Embryonic facial prominence (tissue), 1 donor: ENCODE measurements around the gene ACTL8.

ENCODE experiments used
- DNase-seq: peaks from one replicate; pipeline ENCODE4 v3.0.0-alpha.2; 2016; ENCODE audit errors: extremely low spot score

ACTL8 gene

GRCh38 chr1:17805869-17806684 lies 50.9 kb downstream of the ACTL8 start:
- no peak for DNase-seq

- DNase-seq, result no peak
Observed at GRCh38 chr1:17808816-17809215, 53.7 kb downstream of the ACTL8 start.

DNA sequence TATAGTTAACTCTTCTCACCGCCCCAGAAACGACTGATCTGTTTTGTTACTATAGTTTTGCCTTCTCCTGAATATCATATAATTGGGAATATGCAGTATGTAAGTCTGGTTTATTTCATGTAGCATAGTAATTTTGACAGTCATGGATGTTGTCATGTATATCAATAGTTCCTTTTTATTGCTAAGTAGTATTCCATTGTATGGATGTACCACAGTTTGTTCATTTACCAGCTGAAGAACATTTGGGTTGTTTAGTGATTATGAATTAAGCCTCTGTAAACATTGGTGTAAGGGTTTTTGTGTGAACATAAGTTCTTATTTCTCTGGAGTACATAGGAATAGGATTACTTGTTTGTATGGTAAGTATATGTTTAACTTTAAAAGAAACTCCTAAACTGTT lies 55.5 kb downstream of the ACTL8 start:
- DNase-seq, result no peak

- no peak for DNase-seq
Observed at GRCh38 chr1:17816511-17816910, 61.4 kb downstream of the ACTL8 start.

DNA sequence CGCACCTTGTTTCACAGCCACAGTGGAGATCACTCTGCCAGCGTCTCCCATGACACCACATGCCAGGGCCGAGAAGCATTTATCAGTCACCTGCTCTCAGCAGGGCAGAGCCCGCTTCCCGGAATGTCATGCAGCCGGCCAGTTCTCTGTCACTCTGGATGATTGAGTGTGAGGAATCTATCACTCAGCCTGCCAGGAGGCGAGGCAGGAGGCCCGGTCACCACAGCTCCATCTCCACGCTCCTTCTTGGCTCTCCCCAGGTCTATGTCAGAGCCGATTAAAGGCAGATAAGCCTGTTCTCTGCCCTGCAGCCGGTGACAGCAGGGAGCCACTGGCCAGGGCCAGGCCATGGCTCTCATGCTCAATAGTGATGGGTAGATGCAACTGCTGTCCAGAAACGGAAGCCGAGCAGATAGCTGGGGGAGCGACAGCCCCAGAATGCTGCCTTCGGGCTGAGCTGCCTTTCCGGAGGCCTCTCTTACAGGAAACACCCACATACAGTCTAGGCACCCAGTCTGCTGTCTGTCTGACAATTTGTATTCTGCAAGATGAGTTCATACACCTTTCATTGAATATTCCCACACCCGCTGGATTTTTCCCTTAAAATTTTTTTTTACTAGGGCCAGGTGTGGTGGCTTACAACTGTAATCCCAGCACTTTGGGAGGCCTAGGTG lies 64.1 kb downstream of the ACTL8 start:
- no peak for DNase-seq

DNA sequence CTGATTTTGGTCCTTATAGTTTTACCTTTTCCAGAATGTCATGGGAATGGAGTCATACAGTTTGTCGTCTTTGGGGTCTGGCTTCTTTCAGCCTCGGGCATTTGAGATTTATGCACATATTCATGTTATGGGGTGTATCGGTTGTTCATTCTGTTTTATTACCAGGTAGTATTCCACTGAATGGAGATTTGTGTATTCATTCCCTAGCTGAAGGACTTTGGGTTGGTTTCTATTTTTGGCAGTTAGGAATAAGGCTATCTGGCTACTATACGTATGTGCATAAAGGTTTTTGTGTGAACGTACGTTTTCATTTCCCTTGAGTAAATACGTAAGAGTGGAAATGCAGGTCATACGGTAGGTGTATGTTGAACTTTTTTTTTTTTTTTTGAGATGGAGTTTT lies 65.1 kb downstream of the ACTL8 start:
- DNase-seq, result no peak

- no peak for DNase-seq
Observed at GRCh38 chr1:17822741-17823426, 67.8 kb downstream of the ACTL8 start.

GRCh38 chr1:17825273-17826164 lies 70.4 kb downstream of the ACTL8 start:
- no peak for DNase-seq

DNA sequence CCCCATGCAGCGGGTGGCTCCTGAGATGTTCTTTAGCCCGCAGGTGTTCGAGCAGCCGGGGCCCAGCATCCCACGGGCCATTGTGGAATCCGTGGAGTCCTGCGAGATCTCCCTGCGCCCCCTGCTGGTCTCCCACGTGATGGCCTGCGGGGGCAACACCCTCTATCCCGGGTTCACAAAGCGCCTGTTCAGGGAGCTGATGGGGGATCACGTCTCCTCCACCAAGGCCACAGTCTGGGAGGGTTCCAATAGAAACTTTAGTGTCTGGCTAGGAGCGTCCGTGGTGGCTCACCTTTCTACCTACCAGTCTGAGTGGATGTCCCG lies 71.0 kb downstream of the ACTL8 start:
- DNase-seq, result no peak

GRCh38 chr1:17828991-17829390 lies 73.9 kb downstream of the ACTL8 start:
- DNase-seq, result no peak

DNA sequence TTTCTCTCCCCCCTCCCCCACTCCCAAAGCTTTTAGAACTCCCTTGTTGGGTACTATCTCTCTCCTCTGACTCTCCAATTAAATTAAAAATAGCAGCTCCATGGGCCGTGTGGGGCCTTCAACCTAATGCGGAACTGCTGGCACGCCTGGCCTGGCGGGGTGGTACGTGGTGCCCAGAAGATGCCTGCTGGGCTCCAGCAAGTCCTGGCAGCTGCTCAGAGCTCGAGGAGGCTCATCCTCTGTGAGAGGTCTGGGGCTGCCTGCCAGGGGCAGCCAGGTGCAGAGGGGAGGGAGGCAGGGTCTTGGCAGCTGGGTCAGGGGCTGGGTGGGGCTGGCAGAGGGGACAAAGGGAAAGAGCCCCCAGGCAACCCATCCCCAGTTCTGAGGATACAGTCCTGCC lies 74.4 kb downstream of the ACTL8 start:
- DNase-seq, result no peak

- peak; percentile 20 for DNase-seq
Observed at GRCh38 chr1:17831597-17831996, 76.5 kb downstream of the ACTL8 start.

- DNase-seq, result no peak
Observed at GRCh38 chr1:17833661-17834501, 78.7 kb downstream of the ACTL8 start.

DNA sequence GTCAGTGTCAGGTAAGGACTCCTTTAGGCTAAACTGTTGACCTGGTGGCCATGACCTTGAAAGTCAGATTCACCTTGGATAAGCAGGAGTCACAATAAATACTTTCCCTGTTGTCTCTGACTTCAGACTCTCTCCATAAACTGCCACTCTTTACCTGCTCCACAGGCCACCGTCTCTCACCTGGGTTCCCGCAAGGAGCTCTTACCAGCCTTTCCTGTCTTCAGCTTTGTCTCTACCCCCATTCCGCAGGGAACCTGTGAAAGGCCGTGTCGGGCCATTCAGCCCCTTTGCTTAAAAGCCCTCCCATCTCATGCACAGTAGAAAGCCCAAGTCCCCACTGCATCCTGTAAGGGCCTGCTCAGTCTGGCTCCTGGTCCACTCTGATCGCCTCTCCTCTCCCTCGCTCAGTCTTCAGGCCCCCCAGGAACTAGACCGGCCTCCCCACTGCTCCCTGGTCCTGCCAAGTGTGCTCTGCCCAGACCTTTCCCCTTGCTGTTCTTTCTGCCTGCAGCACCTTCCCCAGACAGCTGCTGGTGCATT lies 79.5 kb downstream of the ACTL8 start:
- no peak for DNase-seq

DNA sequence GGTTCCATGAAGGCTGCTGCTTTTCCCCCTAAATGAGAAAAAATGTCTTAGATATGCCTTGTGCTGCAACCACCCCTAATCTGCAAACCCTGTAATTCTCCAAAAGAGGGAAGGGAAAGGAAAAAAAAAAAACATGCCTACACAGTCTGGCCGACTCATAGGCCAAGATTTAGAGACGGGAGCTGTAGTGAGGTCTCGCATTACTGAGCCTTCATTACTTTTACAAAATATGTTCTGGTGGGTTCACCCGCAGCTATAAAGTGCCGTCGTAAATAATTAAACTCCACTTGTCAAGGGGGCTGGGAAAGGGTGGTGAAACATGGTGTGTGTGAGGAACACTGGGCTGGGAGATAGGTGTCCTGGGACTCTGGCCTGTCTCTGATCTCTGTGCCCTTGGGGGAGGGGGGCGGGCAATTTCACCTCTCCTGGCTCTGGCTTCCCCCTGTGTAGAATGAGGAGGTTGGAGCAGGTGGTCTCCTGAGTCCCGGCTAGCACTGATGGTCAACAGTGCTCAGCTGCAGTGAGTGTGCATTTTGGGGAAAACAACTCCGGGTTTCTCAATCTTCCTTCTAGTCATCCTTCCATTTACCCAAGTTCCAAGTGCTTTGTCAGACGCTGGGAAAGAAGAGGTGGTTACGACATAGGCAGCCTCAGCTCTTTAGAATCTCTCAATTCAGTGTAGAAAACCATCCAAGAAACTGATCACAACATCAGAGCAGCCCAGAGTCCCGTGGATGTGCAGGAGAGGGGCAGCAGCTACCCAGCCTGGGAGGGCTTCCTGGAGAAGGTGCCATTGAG lies 82.3 kb downstream of the ACTL8 start:
- DNase-seq, result no peak

- DNase-seq, result no peak
Observed at GRCh38 chr1:17839641-17840196, 84.6 kb downstream of the ACTL8 start.

DNA sequence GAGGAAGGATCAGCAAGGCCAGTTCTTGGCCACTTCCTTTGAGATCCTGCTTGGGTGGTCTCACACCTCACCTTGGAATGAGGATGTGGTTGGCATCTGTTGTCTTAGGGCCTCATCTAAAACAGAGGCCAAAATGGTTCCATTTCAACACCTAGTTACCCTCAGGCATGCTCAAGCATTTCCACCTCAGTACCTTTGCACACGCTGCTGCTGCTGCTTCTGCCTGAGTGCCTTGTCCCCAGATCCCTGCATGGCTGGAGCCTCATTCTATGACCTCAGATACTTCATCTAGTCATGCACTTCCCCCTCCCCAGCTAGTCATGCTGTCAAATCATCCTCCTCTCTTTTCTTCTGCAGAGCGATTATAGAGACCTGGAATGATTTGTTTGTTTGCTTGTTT lies 86.8 kb downstream of the ACTL8 start:
- no peak for DNase-seq

- no peak for DNase-seq
Observed at GRCh38 chr1:17842686-17843085, 87.6 kb downstream of the ACTL8 start.

DNA sequence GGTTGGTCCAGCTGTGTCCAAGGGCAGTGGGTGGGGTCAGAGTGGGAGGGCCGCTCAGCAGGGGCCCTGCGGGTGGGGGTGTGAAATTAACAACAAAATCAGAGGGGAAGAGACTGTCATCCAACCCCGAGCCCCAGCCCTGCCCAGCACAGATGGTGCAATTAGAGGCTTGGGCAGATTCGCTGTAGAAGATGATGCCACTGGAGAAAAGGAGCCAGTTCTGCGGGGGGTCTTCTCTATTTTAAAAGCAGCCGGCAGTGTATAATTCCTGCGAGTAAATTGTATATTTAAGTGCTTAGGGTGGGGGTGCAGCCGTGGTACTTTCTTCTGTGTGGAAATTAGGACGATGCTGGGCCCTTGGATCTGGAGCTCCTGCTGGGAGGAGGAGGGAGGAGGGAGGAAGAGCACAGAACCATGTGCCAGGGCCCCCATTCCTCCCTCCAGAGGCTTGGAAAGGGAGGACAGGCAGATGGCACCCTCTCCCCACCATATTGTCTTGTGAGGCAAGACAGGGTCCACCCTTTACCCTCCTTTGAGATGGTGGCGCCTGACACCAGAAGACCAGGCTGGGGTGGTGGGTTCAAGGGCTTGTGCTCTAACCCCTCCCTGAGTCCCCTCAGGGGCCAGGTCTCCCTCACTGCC lies 89.2 kb downstream of the ACTL8 start:
- no peak for DNase-seq
